RWPE1 (cell line): Measurements from ENCODE around the gene DOLPP1.
A peak's percentile ranks its signal among the peaks of the same experiment; 100 is the strongest.

Source experiments
- CTCF ChIA-PET: fragments of 350-600 bp; sonication (Branson Sonifier 250); formaldehyde crosslinking; extraction: SDS; loops from one replicate; lab custom pipeline; 2021; lab: Yijun Ruan, JAX
- POLR2A ChIA-PET: fragments of 400-600 bp; formaldehyde crosslinking; extraction: SDS; loops from one replicate; lab custom pipeline; 2020; ENCODE audit warnings: antibody characterized with exemption; ENCODE audit not compliant: low non-redundant PET; lab: Yijun Ruan, JAX
- DNase-seq: peaks from one replicate; pipeline ENCODE4 v3.0.0; 2012; ENCODE audit warnings: low spot score
- H3K27ac ChIP-seq: fragments of 450-650 bp; 2 replicates; pipeline ENCODE4 v1.5.1; 2017
- CTCF ChIP-seq: fragments of 450-650 bp; conservative IDR thresholded peaks from 2 replicates; pipeline ENCODE4 v1.5.1; 2017; ENCODE audit warnings: low read depth, mild to moderate bottlenecking

Gene DOLPP1

DNA sequence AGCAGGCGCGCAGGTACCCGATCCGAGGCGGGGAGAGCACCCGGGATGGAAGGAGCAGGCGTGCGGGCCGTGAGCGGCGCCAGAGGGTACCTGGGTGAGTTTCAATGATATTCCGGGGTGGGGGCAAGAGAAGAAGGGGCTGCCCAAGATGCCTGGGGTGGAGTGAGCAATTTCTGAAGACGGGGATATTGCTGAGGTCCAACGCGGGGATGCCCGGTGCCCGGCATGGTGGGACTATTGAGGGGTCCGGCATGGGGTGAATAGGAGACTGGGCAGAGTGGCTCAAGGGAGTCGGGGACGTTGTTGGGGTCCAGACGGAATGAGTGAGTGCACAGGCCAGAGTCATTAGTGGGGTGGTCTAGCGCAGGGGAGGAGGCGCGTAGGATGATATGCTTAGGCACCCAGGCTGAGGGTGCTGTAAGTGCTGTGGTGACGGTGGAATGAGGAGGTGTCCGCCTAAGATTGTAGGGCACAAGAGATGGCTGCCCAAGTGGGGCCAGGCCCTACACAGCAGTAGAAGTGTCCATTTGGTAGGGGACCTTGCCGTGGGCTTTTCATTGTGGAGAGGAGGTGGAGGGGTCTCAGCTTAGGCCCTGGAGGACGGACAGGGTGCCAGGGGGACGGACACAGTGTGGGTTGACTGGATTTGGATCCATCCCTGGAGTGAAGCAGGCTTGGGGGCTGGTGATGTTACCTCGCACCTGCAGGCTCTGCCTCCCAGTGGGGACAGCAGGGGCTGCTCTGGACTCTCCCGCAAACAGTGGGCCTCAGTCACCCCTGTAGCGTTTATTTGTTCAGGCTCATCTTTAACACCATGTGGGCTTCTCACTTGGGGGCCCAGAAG is 43.8 kb upstream of the DOLPP1 start:
- POLR2A ChIA-PET = interaction anchor here (0.6 to 1.1 kb wide), 3 partner anchors 10 to 278 kb away, joined by 4 to 7 read pairs (median 4); no protein-coding TSS in a partner anchor
- peak; percentile 34 for DNase-seq
- CTCF ChIA-PET = interaction anchor here (0.6 to 2.5 kb wide), 7 partner anchors 8 to 156 kb away, joined by 3 to 9 read pairs (median 3); partner anchors contain the start of genes KYAT1 and SH3GLB2
- TF ChIP-seq CTCF = no peak
- H3K27ac ChIP-seq = peak overlapping the region; percentile 78

- ChIA-PET POLR2A (interaction anchor here (1.1 kb wide), 1 partner anchor 9 kb away, joined by 4 read pairs; no protein-coding TSS in a partner anchor), CTCF (interaction anchor here (0.5 to 2.5 kb wide), 7 partner anchors 9 to 164 kb away, joined by 3 to 9 read pairs (median 3); partner anchors contain the start of genes KYAT1 and SH3GLB2)
- peak overlapping the region; percentile 78 for H3K27ac ChIP-seq
- no peak for TF ChIP-seq CTCF
- DNase-seq = no peak
These were observed 43.2 kb upstream of the DOLPP1 start for GRCh38 chr9:129037767-129038098.

- POLR2A ChIA-PET = interaction anchor here (1.1 kb wide), 1 partner anchor 9 kb away, joined by 4 read pairs; no protein-coding TSS in a partner anchor
- H3K27ac ChIP-seq = peak overlapping the region; percentile 78
- CTCF ChIA-PET = interaction anchor here (0.5 to 2.5 kb wide), 5 partner anchors 9 to 165 kb away, joined by 3 to 9 read pairs (median 3); partner anchors contain the start of gene SH3GLB2
- DNase-seq = no peak
- no peak for TF ChIP-seq CTCF
These were observed 42.6 kb upstream of the DOLPP1 start for GRCh38 chr9:129038109-129038852.

- POLR2A ChIA-PET = no interaction called here
These were observed 40.7 kb upstream of the DOLPP1 start for GRCh38 chr9:129040113-129040643.

DNA sequence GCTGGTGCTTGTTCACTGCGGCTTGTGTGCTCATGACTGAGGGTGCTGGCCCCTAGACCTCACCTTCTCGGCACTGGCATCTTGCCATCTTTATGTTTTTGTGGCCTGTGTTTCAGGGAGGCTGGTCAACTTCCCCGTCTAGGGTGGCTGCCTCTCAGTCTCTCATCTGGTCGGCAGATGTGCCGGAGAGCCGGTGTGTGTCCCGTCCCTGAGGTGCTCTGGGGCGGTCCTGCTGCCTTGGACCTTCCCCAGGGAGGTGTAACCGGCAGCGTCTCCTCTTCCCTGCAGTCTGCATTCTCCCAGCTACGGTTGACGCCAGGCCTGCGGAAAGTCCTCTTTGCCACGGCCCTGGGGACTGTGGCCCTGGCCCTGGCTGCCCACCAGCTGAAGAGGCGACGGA is 38.9 kb upstream of the DOLPP1 start:
- peak overlapping the region; percentile 1; the same call in 1 of the 2 replicates for H3K27ac ChIP-seq
- ChIA-PET CTCF (no interaction called here), POLR2A (no interaction called here)
- no peak for DNase-seq
- TF ChIP-seq CTCF = no peak

More at GRCh38 chr9:129040113-129040643, 40.7 kb upstream of the DOLPP1 start:
- no peak for DNase-seq
- H3K27ac ChIP-seq = peak overlapping the region; percentile 78
- TF ChIP-seq CTCF = no peak
- CTCF ChIA-PET = no interaction called here

DNA sequence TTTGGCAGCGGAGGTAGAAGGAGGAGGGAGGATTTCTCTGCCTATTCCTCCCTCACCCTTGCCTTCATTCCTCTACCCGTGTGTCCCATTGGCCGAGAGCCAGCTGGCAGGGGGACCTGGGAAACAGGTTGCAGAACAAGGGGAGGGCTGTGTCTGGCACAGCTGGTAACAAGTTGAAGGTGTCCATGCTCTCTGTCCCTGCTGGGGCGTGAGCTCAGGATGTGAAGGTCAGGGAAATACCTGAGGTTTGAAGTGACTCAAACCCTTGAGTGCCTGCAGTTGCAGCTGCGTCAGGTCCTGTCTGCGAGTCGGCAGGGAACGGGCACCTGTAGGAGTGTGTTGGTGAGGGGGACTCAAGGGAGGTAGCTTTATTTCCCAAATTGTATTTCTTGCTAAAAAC is 28.3 kb upstream of the DOLPP1 start:
- CTCF ChIA-PET = interaction anchor here (0.7 kb wide), 1 partner anchor 36 kb away, joined by 3 read pairs; no protein-coding TSS in a partner anchor
- H3K27ac ChIP-seq = peak overlapping the region; percentile 34
- POLR2A ChIA-PET = no interaction called here
- no peak for TF ChIP-seq CTCF
- peak; percentile 73 for DNase-seq
